HepG2 (cell line): ENCODE data around the gene ADGRV1.

Experiments
- POGZ ChIP-seq: sonication (generic); formaldehyde crosslinking; IDR thresholded peaks from 2 replicates; pipeline ENCODE4 v1.4.0; 2020; ENCODE audit warnings: mild to moderate bottlenecking, missing genetic modification reagents
- STAT5B ChIP-seq: sonication (generic); formaldehyde crosslinking; IDR thresholded peaks from 2 replicates; pipeline ENCODE4 v1.4.0; 2020; ENCODE audit warnings: missing genetic modification reagents
- TF ChIP-seq, protein P1 (sequence below): sonication (generic); formaldehyde crosslinking; IDR thresholded peaks from 2 replicates; pipeline ENCODE4 v1.5.0; 2020; ENCODE audit warnings: mild to moderate bottlenecking, missing genetic modification reagents, moderate library complexity
- TF ChIP-seq, protein P2 (sequence below): sonication (generic); formaldehyde crosslinking; IDR thresholded peaks from 2 replicates; pipeline ENCODE4 v1.8.0; 2022; ENCODE audit warnings: mild to moderate bottlenecking, missing genetic modification reagents; ENCODE audit not compliant: insufficient replicate concordance
- TF ChIP-seq, protein P3 (sequence below): sonication (generic); formaldehyde crosslinking; IDR thresholded peaks from 2 replicates; pipeline ENCODE4 v1.8.0; 2022; ENCODE audit warnings: mild to moderate bottlenecking, missing genetic modification reagents, borderline replicate concordance
- TF ChIP-seq, protein P4 (sequence below): sonication (generic); formaldehyde crosslinking; IDR thresholded peaks from 2 replicates; pipeline ENCODE4 v1.4.0; 2020; ENCODE audit warnings: missing genetic modification reagents

DNA sequence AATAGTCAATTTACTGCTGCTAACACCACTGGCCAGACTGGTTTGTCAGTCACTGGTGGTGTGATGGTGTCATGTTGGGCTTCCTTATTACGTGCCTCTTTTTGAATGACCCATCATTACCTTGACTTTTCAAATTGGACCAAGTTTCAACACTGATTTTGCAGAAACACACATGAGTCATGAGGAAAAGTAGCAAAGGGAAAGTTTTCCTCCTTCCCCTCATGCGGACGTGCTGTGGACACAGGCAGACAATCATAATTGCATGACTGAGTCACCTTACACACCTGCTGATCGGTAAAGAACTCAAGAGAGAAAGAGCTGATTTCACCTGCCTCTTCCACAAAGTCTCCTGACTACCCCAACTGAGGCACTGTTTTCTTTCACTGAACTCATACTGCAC lies 500.0 kb downstream of the ADGRV1 start:
- TF ChIP-seq, protein P1, sequence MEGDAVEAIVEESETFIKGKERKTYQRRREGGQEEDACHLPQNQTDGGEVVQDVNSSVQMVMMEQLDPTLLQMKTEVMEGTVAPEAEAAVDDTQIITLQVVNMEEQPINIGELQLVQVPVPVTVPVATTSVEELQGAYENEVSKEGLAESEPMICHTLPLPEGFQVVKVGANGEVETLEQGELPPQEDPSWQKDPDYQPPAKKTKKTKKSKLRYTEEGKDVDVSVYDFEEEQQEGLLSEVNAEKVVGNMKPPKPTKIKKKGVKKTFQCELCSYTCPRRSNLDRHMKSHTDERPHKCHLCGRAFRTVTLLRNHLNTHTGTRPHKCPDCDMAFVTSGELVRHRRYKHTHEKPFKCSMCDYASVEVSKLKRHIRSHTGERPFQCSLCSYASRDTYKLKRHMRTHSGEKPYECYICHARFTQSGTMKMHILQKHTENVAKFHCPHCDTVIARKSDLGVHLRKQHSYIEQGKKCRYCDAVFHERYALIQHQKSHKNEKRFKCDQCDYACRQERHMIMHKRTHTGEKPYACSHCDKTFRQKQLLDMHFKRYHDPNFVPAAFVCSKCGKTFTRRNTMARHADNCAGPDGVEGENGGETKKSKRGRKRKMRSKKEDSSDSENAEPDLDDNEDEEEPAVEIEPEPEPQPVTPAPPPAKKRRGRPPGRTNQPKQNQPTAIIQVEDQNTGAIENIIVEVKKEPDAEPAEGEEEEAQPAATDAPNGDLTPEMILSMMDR (CRISPR knock-in tag), result no peak
- TF ChIP-seq POGZ (no peak), STAT5B (CRISPR knock-in tag) (no peak)
- TF ChIP-seq, protein P2, sequence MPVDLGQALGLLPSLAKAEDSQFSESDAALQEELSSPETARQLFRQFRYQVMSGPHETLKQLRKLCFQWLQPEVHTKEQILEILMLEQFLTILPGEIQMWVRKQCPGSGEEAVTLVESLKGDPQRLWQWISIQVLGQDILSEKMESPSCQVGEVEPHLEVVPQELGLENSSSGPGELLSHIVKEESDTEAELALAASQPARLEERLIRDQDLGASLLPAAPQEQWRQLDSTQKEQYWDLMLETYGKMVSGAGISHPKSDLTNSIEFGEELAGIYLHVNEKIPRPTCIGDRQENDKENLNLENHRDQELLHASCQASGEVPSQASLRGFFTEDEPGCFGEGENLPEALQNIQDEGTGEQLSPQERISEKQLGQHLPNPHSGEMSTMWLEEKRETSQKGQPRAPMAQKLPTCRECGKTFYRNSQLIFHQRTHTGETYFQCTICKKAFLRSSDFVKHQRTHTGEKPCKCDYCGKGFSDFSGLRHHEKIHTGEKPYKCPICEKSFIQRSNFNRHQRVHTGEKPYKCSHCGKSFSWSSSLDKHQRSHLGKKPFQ (CRISPR knock-in tag), result no peak
- TF ChIP-seq, protein P3, sequence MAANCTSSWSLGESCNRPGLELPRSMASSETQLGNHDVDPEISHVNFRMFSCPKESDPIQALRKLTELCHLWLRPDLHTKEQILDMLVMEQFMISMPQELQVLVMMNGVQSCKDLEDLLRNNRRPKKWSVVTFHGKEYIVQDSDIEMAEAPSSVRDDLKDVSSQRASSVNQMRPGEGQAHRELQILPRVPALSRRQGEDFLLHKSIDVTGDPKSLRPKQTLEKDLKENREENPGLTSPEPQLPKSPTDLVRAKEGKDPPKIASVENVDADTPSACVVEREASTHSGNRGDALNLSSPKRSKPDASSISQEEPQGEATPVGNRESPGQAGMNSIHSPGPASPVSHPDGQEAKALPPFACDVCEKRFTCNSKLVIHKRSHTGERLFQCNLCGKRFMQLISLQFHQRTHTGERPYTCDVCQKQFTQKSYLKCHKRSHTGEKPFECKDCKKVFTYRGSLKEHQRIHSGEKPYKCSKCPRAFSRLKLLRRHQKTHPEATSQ (CRISPR knock-in tag), result no peak
- TF ChIP-seq, protein P4, sequence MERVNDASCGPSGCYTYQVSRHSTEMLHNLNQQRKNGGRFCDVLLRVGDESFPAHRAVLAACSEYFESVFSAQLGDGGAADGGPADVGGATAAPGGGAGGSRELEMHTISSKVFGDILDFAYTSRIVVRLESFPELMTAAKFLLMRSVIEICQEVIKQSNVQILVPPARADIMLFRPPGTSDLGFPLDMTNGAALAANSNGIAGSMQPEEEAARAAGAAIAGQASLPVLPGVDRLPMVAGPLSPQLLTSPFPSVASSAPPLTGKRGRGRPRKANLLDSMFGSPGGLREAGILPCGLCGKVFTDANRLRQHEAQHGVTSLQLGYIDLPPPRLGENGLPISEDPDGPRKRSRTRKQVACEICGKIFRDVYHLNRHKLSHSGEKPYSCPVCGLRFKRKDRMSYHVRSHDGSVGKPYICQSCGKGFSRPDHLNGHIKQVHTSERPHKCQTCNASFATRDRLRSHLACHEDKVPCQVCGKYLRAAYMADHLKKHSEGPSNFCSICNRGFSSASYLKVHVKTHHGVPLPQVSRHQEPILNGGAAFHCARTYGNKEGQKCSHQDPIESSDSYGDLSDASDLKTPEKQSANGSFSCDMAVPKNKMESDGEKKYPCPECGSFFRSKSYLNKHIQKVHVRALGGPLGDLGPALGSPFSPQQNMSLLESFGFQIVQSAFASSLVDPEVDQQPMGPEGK (CRISPR knock-in tag), result no peak
